Epithelial cell of prostate (primary cell): ENCODE results near the gene ATP1B3.
A peak's percentile ranks its signal among the peaks of the same experiment; 100 is the strongest.
"Not testable (repeated sequence)": the region's sequence is repeated elsewhere in the genome, so short reads cannot be mapped to it uniquely, and the experiment has no call there.

Source experiments
- DNase-seq: peaks from one replicate; pipeline ENCODE4 v3.0.0-alpha.2; 2011; ENCODE audit warnings: low read depth, low spot score
- H3K27ac ChIP-seq: fragments of 450-650 bp; 2 replicates; pipeline ENCODE4 v1.5.1; 2017; ENCODE audit warnings: mild to moderate bottlenecking

ATP1B3 gene

GRCh38 chr3:141876381-141876890 lies at the start of gene ATP1B3:
Gene ATP1B3 (plus strand): TSS chr3:141876643. CDS start chr3:141876802, 159 bp downstream.
- DNase-seq: peak; percentile 46
- H3K27ac ChIP-seq: peak within 1 kb of the TSS; percentile 95

- DNase-seq: no peak
- H3K27ac ChIP-seq: peak overlapping the region; percentile 86
These were observed 48.0 kb upstream of the ATP1B3 start for GRCh38 chr3:141828487-141828886.

GRCh38 chr3:141828890-141829289 lies 47.6 kb upstream of the ATP1B3 start:
- DNase-seq: peak; percentile 34
- peak overlapping the region; percentile 86 for H3K27ac ChIP-seq

GRCh38 chr3:141830508-141830907 lies 45.9 kb upstream of the ATP1B3 start:
- DNase-seq: peak; percentile 99
- peak overlapping the region; percentile 86 for H3K27ac ChIP-seq

GRCh38 chr3:141834292-141834691 lies 42.2 kb upstream of the ATP1B3 start:
- no peak for DNase-seq
- H3K27ac ChIP-seq: no peak overlapping the region

- peak; percentile 14 for DNase-seq
- no peak overlapping the region for H3K27ac ChIP-seq
These were observed 40.8 kb upstream of the ATP1B3 start for GRCh38 chr3:141835557-141836229.

- DNase-seq: no peak
- no peak overlapping the region for H3K27ac ChIP-seq
These were observed 37.1 kb upstream of the ATP1B3 start for GRCh38 chr3:141839389-141839788.

- H3K27ac ChIP-seq: peak overlapping the region; percentile 67
- peak; percentile 73 for DNase-seq
These were observed 35.5 kb upstream of the ATP1B3 start for GRCh38 chr3:141840737-141841544.

- no peak for DNase-seq
- H3K27ac ChIP-seq: no peak overlapping the region
These were observed 32.3 kb upstream of the ATP1B3 start for GRCh38 chr3:141844108-141844507.

- no peak for DNase-seq
- no peak overlapping the region for H3K27ac ChIP-seq
These were observed 31.6 kb upstream of the ATP1B3 start for GRCh38 chr3:141844812-141845211.

- H3K27ac ChIP-seq: no peak overlapping the region
- DNase-seq: no peak
These were observed 30.9 kb upstream of the ATP1B3 start for GRCh38 chr3:141845407-141846049.

- H3K27ac ChIP-seq: no peak overlapping the region
- DNase-seq: no peak
These were observed 30.4 kb upstream of the ATP1B3 start for GRCh38 chr3:141846050-141846433.

GRCh38 chr3:141848159-141848748 lies 28.2 kb upstream of the ATP1B3 start:
- not testable (repeated sequence) for DNase-seq, H3K27ac ChIP-seq

- no peak overlapping the region for H3K27ac ChIP-seq
- DNase-seq: no peak
These were observed 27.2 kb upstream of the ATP1B3 start for GRCh38 chr3:141849056-141849815.

- DNase-seq: no peak
- H3K27ac ChIP-seq: no peak overlapping the region
These were observed 25.0 kb upstream of the ATP1B3 start for GRCh38 chr3:141851411-141851810.

- no peak for DNase-seq
- H3K27ac ChIP-seq: no peak overlapping the region
These were observed 23.3 kb upstream of the ATP1B3 start for GRCh38 chr3:141853081-141853601.

GRCh38 chr3:141853629-141854168 lies 22.7 kb upstream of the ATP1B3 start:
- H3K27ac ChIP-seq: no peak overlapping the region
- DNase-seq: no peak

- no peak for DNase-seq
- H3K27ac ChIP-seq: no peak overlapping the region
These were observed 21.8 kb upstream of the ATP1B3 start for GRCh38 chr3:141854599-141854998.

GRCh38 chr3:141858312-141858711 lies 18.1 kb upstream of the ATP1B3 start:
- no peak for DNase-seq
- H3K27ac ChIP-seq: no peak overlapping the region
